OCI-LY1 (cell line): ENCODE measurements around the gene PKNOX1.
"Not testable (repeated sequence)": the region's sequence is repeated elsewhere in the genome, so short reads cannot be mapped to it uniquely, and the experiment has no call there.

Experiments
- H2AFZ ChIP-seq: fragments of 200-600 bp; sonication (generic), shearing (Covaris generic); 2 replicates; pipeline ENCODE4 v1.6.0; 2014; ENCODE audit warnings: antibody characterized with exemption, mild to moderate bottlenecking, low read length
- H3F3A ChIP-seq: fragments of 200-600 bp; sonication (generic), shearing (Covaris generic); 2 replicates; pipeline ENCODE4 v1.6.0; 2014; ENCODE audit warnings: mild to moderate bottlenecking, antibody characterized with exemption, low read length, moderate library complexity; ENCODE audit not compliant: insufficient read depth
- H3K27ac ChIP-seq: fragments of 200-600 bp; sonication (generic); 2 replicates; pipeline ENCODE4 v1.5.1; 2014; ENCODE audit warnings: low read length, mixed run types, mild to moderate bottlenecking, low read depth; ENCODE audit not compliant: poor library complexity, severe bottlenecking
- H3K27me3 ChIP-seq: fragments of 200-600 bp; sonication (generic); 2 replicates; pipeline ENCODE4 v1.6.0; 2014; ENCODE audit warnings: antibody characterized with exemption, mild to moderate bottlenecking, low read length, moderate library complexity; ENCODE audit not compliant: insufficient read depth
- H3K36me3 ChIP-seq: fragments of 200-600 bp; sonication (generic); 2 replicates; pipeline ENCODE4 v1.6.1; 2014; ENCODE audit warnings: mild to moderate bottlenecking, antibody characterized with exemption, low read length, moderate library complexity, mixed read lengths; ENCODE audit not compliant: insufficient read depth
- H3K4me1 ChIP-seq: fragments of 200-600 bp; sonication (generic); 2 replicates; pipeline ENCODE4 v1.5.1; 2014; ENCODE audit warnings: mild to moderate bottlenecking, low read length, moderate library complexity; ENCODE audit not compliant: insufficient read depth, severe bottlenecking
- H3K4me2 ChIP-seq: fragments of 200-600 bp; sonication (generic), shearing (Covaris generic); 2 replicates; pipeline ENCODE4 v1.6.1; 2014; ENCODE audit warnings: low read length
- H3K4me3 ChIP-seq: fragments of 200-600 bp; sonication (generic); 2 replicates; pipeline ENCODE4 v1.5.1; 2014; ENCODE audit warnings: low read length, low read depth, mild to moderate bottlenecking, mixed read lengths; ENCODE audit not compliant: poor library complexity, severe bottlenecking
- H3K79me2 ChIP-seq: fragments of 200-600 bp; shearing (Covaris generic); 2 replicates; pipeline ENCODE4 v1.6.1; 2016; ENCODE audit warnings: mixed run types, low read length, mixed read lengths; ENCODE audit not compliant: insufficient read depth
- H3K9ac ChIP-seq: fragments of 200-600 bp; sonication (generic), shearing (Covaris generic); 2 replicates; pipeline ENCODE4 v1.6.1; 2014; ENCODE audit warnings: mild to moderate bottlenecking, low read length, mixed read lengths
- H3K9me2 ChIP-seq: fragments of 200-600 bp; sonication (generic), shearing (Covaris generic); 2 replicates; pipeline ENCODE4 v1.6.1; 2014; ENCODE audit warnings: low read depth, mild to moderate bottlenecking, low read length, mixed read lengths
- H3K9me3 ChIP-seq: fragments of 200-600 bp; shearing (Covaris generic); 2 replicates; pipeline ENCODE4 v1.6.1; 2014; ENCODE audit warnings: low read length, mixed read lengths
- H4K20me1 ChIP-seq: fragments of 200-600 bp; sonication (generic), shearing (Covaris generic); 2 replicates; pipeline ENCODE4 v1.6.0; 2016; ENCODE audit warnings: mild to moderate bottlenecking, low read length; ENCODE audit not compliant: insufficient read depth
- EZH2 ChIP-seq: fragments of 200-600 bp; sonication (generic), shearing (Covaris generic); IDR thresholded peaks from 2 replicates; pipeline ENCODE4 v1.8.0; 2017; ENCODE audit warnings: borderline replicate concordance, mixed run types, mild to moderate bottlenecking, antibody characterized with exemption, low read length, moderate library complexity, mixed read lengths
- TF ChIP-seq, protein P1 (sequence below): fragments of 200-600 bp; sonication (generic), shearing (Covaris generic); IDR thresholded peaks from 2 replicates; pipeline ENCODE4 v1.5.1; 2017; ENCODE audit warnings: mild to moderate bottlenecking, antibody characterized with exemption, low read length, moderate library complexity, mixed read lengths

Gene PKNOX1

DNA sequence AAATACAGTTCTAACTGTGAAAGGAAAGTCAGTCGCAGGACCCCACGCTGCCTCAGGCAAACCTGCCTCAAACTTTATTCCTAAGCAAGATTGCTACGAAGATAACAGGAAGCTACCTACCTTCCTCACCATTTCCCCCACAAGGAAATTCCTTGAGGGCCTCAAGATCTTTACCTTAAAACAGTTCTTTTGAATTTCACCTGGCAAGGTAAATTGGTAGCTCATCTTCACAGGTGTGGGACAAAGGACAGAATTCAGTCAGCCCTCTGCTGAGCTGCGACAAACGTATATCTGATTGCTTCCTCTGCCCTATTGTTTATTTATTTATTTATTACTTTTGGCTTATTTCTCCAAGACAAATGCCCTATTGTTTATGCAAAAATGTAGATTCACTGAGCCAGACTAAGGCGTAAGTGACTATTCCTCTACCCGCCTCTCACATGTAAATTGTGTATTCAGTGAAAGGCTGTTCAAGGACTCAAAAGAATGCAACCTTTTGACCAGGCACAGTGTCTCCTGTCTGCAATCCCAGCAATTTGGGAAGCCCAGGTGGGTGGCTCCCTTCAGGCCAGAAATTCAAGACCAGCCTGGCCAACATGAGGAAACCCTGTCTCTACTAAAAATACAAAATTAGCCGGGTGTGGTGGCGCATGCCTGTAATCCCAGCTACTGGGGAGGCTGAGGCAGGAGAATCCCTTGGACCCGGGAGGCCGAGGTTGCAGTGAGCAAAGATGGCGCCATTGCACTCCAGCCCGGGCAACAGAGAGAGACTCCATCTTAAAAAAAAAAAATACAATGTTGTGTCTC, 17.3 kb upstream of the PKNOX1 start:
- Histone ChIP-seq H3K4me2 (no peak overlapping the region), H3K36me3 (no peaks in the 10 kb centered on the region), H3K4me1 (no peaks in the 10 kb centered on the region), H3K27ac (no peak overlapping the region), H3K79me2 (no peaks in the 10 kb centered on the region), H4K20me1 (no peaks in the 10 kb centered on the region), H3K9ac (no peak overlapping the region), H3K4me3 (no peak overlapping the region), H2AFZ (no peak overlapping the region), H3K9me3 (no peaks in the 10 kb centered on the region), H3K9me2 (no peaks in the 10 kb centered on the region), H3K27me3 (0 out of 2 replicates have a peak, but pooled peaks cover 8% of the 10 kb centered on the region), H3F3A (no peaks in the 10 kb centered on the region)
- TF ChIP-seq, protein P1, sequence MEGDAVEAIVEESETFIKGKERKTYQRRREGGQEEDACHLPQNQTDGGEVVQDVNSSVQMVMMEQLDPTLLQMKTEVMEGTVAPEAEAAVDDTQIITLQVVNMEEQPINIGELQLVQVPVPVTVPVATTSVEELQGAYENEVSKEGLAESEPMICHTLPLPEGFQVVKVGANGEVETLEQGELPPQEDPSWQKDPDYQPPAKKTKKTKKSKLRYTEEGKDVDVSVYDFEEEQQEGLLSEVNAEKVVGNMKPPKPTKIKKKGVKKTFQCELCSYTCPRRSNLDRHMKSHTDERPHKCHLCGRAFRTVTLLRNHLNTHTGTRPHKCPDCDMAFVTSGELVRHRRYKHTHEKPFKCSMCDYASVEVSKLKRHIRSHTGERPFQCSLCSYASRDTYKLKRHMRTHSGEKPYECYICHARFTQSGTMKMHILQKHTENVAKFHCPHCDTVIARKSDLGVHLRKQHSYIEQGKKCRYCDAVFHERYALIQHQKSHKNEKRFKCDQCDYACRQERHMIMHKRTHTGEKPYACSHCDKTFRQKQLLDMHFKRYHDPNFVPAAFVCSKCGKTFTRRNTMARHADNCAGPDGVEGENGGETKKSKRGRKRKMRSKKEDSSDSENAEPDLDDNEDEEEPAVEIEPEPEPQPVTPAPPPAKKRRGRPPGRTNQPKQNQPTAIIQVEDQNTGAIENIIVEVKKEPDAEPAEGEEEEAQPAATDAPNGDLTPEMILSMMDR, result no peak
- no peak for TF ChIP-seq EZH2

DNA sequence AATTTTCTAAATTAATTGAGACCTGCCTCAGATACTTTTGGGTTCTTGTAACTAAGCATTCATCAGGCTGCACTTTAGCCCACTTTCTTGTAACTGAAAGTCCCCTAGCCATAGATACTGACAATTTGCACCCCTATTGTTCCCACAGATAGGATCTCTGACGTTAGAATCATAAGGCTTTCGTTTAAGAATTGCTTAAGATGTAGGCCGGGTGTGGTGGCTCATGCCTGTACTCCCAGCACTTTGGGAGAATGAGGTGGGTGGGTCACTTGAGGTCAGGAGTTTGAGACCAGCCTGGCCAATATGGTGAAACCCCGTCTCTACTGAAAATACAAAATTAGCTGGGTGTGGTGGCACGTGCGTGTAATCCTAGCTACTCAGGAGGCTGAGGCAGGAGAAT, 16.2 kb upstream of the PKNOX1 start:
- not testable (repeated sequence) for H4K20me1 ChIP-seq, H3K4me1 ChIP-seq, H3K79me2 ChIP-seq, H3K27me3 ChIP-seq, H3K4me2 ChIP-seq, H3K27ac ChIP-seq, H2AFZ ChIP-seq, H3K36me3 ChIP-seq, H3K9ac ChIP-seq, H3K9me3 ChIP-seq, H3K4me3 ChIP-seq, H3K9me2 ChIP-seq, H3F3A ChIP-seq

- no peaks in the 10 kb centered on the region for H3K79me2 ChIP-seq
- H2AFZ ChIP-seq, result no peak overlapping the region
- 0 out of 2 replicates have a peak, but pooled peaks cover 7% of the 10 kb centered on the region for H3K27me3 ChIP-seq
- no peak overlapping the region for H3K9ac ChIP-seq
- no peak overlapping the region for H3K4me2 ChIP-seq
- H3K36me3 ChIP-seq, result no peaks in the 10 kb centered on the region
- no peaks in the 10 kb centered on the region for H3K4me1 ChIP-seq
- no peak for TF ChIP-seq EZH2
- TF ChIP-seq, protein P1, result no peak
- H3F3A ChIP-seq, result no peaks in the 10 kb centered on the region
- H3K27ac ChIP-seq, result no peak overlapping the region
- no peak overlapping the region for H3K4me3 ChIP-seq
- H3K9me2 ChIP-seq, result no peaks in the 10 kb centered on the region
- no peaks in the 10 kb centered on the region for H4K20me1 ChIP-seq
- no peaks in the 10 kb centered on the region for H3K9me3 ChIP-seq
Measured at GRCh38 chr21:42959728-42960127, 14.6 kb upstream of the PKNOX1 start.
